Right lobe of liver (tissue), 4 donors: ENCODE data around the gene GNAQ.

ENCODE experiments used
- CTCF ChIP-seq, 4 donors: fragments of 200-600 bp in 3 of 4; fragments of 450-650 bp in 1 of 4; IDR thresholded peaks; one replicate each; pipeline versions ENCODE4 v1.5.1 to v1.8.0; 2016 to 2022; ENCODE audit warnings: antibody characterized with exemption in 4 of 4, mild to moderate bottlenecking in 2 of 4
- POLR2A ChIP-seq: fragments of 450-650 bp; IDR thresholded peaks from one replicate; pipeline ENCODE4 v1.6.1; 2017; ENCODE audit warnings: antibody characterized with exemption, mild to moderate bottlenecking
- donor health status: DM: no; HTN: no; CAD: no.
- donor health status: DM: no; HTN: no; CAD: no.
- donor health status: DM: no; HTN: yes; CAD: no.

- no peak for TF ChIP-seq POLR2A
- no peak for TF ChIP-seq CTCF (IDR thresholded peaks at IDR 0.05)
Observed at GRCh38 chr9:77819657-77820056, 212.0 kb downstream of the GNAQ start.
